ENCODE data around the gene EDIL3. TPM values are rescaled to one million over a fixed set of nuclear protein-coding genes. Genes with fewer than 3 reads are reported as not detected.

EDIL3 gene
- total RNA-seq, 1 donor from 2014 or later = 1.1 TPM

- no peak for TF ChIP-seq CTCF (IDR thresholded peaks at IDR 0.05; ENCODE audit: insufficient read depth, low read length, severe bottlenecking)
- DNase-seq (ENCODE audit: low read depth) (no peak), FAIRE-seq (no peak)
- H3K27me3 ChIP-seq (ENCODE audit: control insufficient read depth, insufficient read depth, low read length) = no peaks in the 10 kb centered on the region
- no peaks in the 10 kb centered on the region for H3K36me3 ChIP-seq (ENCODE audit: control insufficient read depth, insufficient read depth, low read length)
- no peak overlapping the region for H3K4me3 ChIP-seq (ENCODE audit: low read depth, low read length)
These were observed 170.8 kb downstream of the EDIL3 start for GRCh38 chr5:84213861-84214260.

- no peak for TF ChIP-seq CTCF (IDR thresholded peaks at IDR 0.05; ENCODE audit: insufficient read depth, low read length, severe bottlenecking)
- DNase-seq (ENCODE audit: low read depth) = no peak
- Histone ChIP-seq H3K4me3 (ENCODE audit: low read depth, low read length) (no peak overlapping the region), H3K36me3 (ENCODE audit: control insufficient read depth, insufficient read depth, low read length) (no peaks in the 10 kb centered on the region), H3K27me3 (ENCODE audit: control insufficient read depth, insufficient read depth, low read length) (no peaks in the 10 kb centered on the region)
- FAIRE-seq = no peak
These were observed 171.5 kb downstream of the EDIL3 start for GRCh38 chr5:84213212-84213611.

- no peak for DNase-seq (ENCODE audit: low read depth)
- no peak overlapping the region for H3K4me3 ChIP-seq (ENCODE audit: low read depth, low read length)
- H3K27me3 ChIP-seq (ENCODE audit: control insufficient read depth, insufficient read depth, low read length) = no peaks in the 10 kb centered on the region
- no peaks in the 10 kb centered on the region for H3K36me3 ChIP-seq (ENCODE audit: control insufficient read depth, insufficient read depth, low read length)
- no peak for TF ChIP-seq CTCF (IDR thresholded peaks at IDR 0.05; ENCODE audit: insufficient read depth, low read length, severe bottlenecking)
- no peak for FAIRE-seq
These were observed 179.9 kb downstream of the EDIL3 start for GRCh38 chr5:84204772-84205171.

GRCh38 chr5:84202136-84202535 is 182.5 kb downstream of the EDIL3 start:
- FAIRE-seq (peak; percentile 62), DNase-seq (ENCODE audit: low read depth) (no peak)
- H3K36me3 ChIP-seq (ENCODE audit: control insufficient read depth, insufficient read depth, low read length) = no peaks in the 10 kb centered on the region
- no peak for TF ChIP-seq CTCF (IDR thresholded peaks at IDR 0.05; ENCODE audit: insufficient read depth, low read length, severe bottlenecking)
- no peaks in the 10 kb centered on the region for H3K27me3 ChIP-seq (ENCODE audit: control insufficient read depth, insufficient read depth, low read length)
- H3K4me3 ChIP-seq (ENCODE audit: low read depth, low read length) = no peak overlapping the region

GRCh38 chr5:84197538-84197937 is 187.1 kb downstream of the EDIL3 start:
- no peaks in the 10 kb centered on the region for H3K36me3 ChIP-seq (ENCODE audit: control insufficient read depth, insufficient read depth, low read length)
- no peak for DNase-seq (ENCODE audit: low read depth)
- no peak for FAIRE-seq
- no peak overlapping the region for H3K4me3 ChIP-seq (ENCODE audit: low read depth, low read length)
- TF ChIP-seq CTCF (IDR thresholded peaks at IDR 0.05; ENCODE audit: insufficient read depth, low read length, severe bottlenecking) = no peak
- no peaks in the 10 kb centered on the region for H3K27me3 ChIP-seq (ENCODE audit: control insufficient read depth, insufficient read depth, low read length)

- Histone ChIP-seq H3K27me3 (ENCODE audit: control insufficient read depth, insufficient read depth, low read length) (no peaks in the 10 kb centered on the region), H3K4me3 (ENCODE audit: low read depth, low read length) (no peak overlapping the region), H3K36me3 (ENCODE audit: control insufficient read depth, insufficient read depth, low read length) (no peaks in the 10 kb centered on the region)
- DNase-seq (ENCODE audit: low read depth) = no peak
- no peak for TF ChIP-seq CTCF (IDR thresholded peaks at IDR 0.05; ENCODE audit: insufficient read depth, low read length, severe bottlenecking)
- no peak for FAIRE-seq
These were observed 193.4 kb downstream of the EDIL3 start for GRCh38 chr5:84191281-84191680.
